OCI-LY7 (cell line): ENCODE data around the gene CCDC178. TPM values are rescaled to one million over a fixed set of nuclear protein-coding genes. Genes with fewer than 3 reads are reported as not detected.

Experiments
- BruUV-seq: library from RNA; stranded (reverse); fragments of 400-500 nt; replicated peaks from 2 replicates; lab custom pipeline; 2021; lab: Mats Ljungman, UMichigan
- CTCF ChIA-PET: fragments of 300-600 bp; sonication (Branson Sonifier 250); formaldehyde crosslinking; loops from one replicate; lab custom pipeline; 2022; ENCODE audit warnings: antibody characterized with exemption; ENCODE audit not compliant: unreplicated experiment; lab: Charles Lee
- POLR2A ChIA-PET: fragments of 300-600 bp; sonication (Branson Sonifier 250); formaldehyde crosslinking; loops from one replicate; lab custom pipeline; 2022; ENCODE audit warnings: antibody characterized with exemption; lab: Charles Lee
- DNase-seq: peaks from one replicate; pipeline ENCODE4 v3.0.0-alpha.2; 2015; ENCODE audit warnings: low spot score
- H2AFZ ChIP-seq: fragments of 200-600 bp; sonication (generic), shearing (Covaris generic); 2 replicates; pipeline ENCODE4 v1.6.1; 2014; ENCODE audit warnings: mild to moderate bottlenecking, antibody characterized with exemption, low read length, moderate library complexity
- H3K27ac ChIP-seq: fragments of 200-600 bp; sonication (generic); 2 replicates; pipeline ENCODE4 v1.5.1; 2014; ENCODE audit warnings: mixed run types, low read depth, mild to moderate bottlenecking, moderate library complexity, low read length, inconsistent platforms; ENCODE audit not compliant: poor library complexity, severe bottlenecking
- H3K36me3 ChIP-seq: fragments of 200-600 bp; sonication (generic); 2 replicates; pipeline ENCODE4 v1.6.1; 2014; ENCODE audit warnings: mild to moderate bottlenecking, antibody characterized with exemption, low read length, moderate library complexity, mixed read lengths; ENCODE audit not compliant: insufficient read depth
- H3K4me1 ChIP-seq: fragments of 200-600 bp; sonication (generic); 2 replicates; pipeline ENCODE4 v1.5.1; 2014; ENCODE audit warnings: mild to moderate bottlenecking, low read length; ENCODE audit not compliant: insufficient read depth, poor library complexity, severe bottlenecking
- H3K4me2 ChIP-seq: fragments of 200-600 bp; sonication (generic); 2 replicates; pipeline ENCODE4 v1.6.1; 2014; ENCODE audit warnings: mild to moderate bottlenecking, low read length
- H3K4me3 ChIP-seq: fragments of 200-600 bp; sonication (generic); 2 replicates; pipeline ENCODE4 v1.5.1; 2014; ENCODE audit warnings: mild to moderate bottlenecking, low read depth, low read length; ENCODE audit not compliant: poor library complexity, severe bottlenecking
- H3K79me2 ChIP-seq: fragments of 200-600 bp; sonication (generic); 2 replicates; pipeline ENCODE4 v1.6.1; 2016; ENCODE audit warnings: low read depth, mild to moderate bottlenecking, low read length, moderate library complexity, mixed read lengths; ENCODE audit not compliant: insufficient read depth
- H3K9me2 ChIP-seq: fragments of 200-600 bp; sonication (generic); 2 replicates; pipeline ENCODE4 v1.6.1; 2016; ENCODE audit warnings: mild to moderate bottlenecking, low read length, mixed read lengths; ENCODE audit not compliant: insufficient read depth
- H3K9me3 ChIP-seq: fragments of 200-600 bp; sonication (generic); 2 replicates; pipeline ENCODE4 v1.6.1; 2014; ENCODE audit warnings: mild to moderate bottlenecking, mixed run types, low read length, mixed read lengths
- H4K20me1 ChIP-seq: fragments of 200-600 bp; sonication (generic); 2 replicates; pipeline ENCODE4 v1.6.1; 2014; ENCODE audit warnings: mild to moderate bottlenecking, antibody characterized with exemption, low read length, moderate library complexity, mixed read lengths; ENCODE audit not compliant: insufficient read depth
- CTCF ChIP-seq: fragments of 200-600 bp; sonication (generic); conservative IDR thresholded peaks from 2 replicates; pipeline ENCODE4 v1.5.1; 2014; ENCODE audit warnings: mild to moderate bottlenecking, antibody characterized with exemption, low read length, moderate library complexity, mixed read lengths
- EZH2phosphoT487 ChIP-seq: fragments of 200-600 bp; sonication (generic); IDR thresholded peaks from 2 replicates; pipeline ENCODE4 v1.6.1; 2018; ENCODE audit warnings: low read depth, borderline replicate concordance, mild to moderate bottlenecking, mixed run types, antibody characterized with exemption, low read length, moderate library complexity, mixed read lengths
- intact Hi-C: fragments of 100-400 bp; cut with micrococcal nuclease; formaldehyde crosslinking; loops from one replicate; pipeline ENCODE4 v1.10.0; 2022; ENCODE audit not compliant: unreplicated experiment
- total RNA-seq, 2 experiments: library from RNA; depleted of rRNA in 1 of 2; stranded (reverse); fragments of >200 nt in 1 of 2; shearing (Covaris generic) in 1 of 2; gene quantifications; 2 replicates each; pipeline ENCODE4 v1.2.3, GENCODE V29; 2014 to 2022

Gene CCDC178
- total RNA-seq, 2 experiments from 2014 or later: not detected

GRCh38 chr18:33161131-33161530, 279.4 kb downstream of the CCDC178 start:
- H2AFZ ChIP-seq: no peak overlapping the region
- no peak overlapping the region for H3K4me2 ChIP-seq
- BruUV-seq: no TSS peak
- no peak overlapping the region for H3K27ac ChIP-seq
- no peak for DNase-seq
- CTCF ChIA-PET: no interaction called here
- no peaks in the 10 kb centered on the region for H3K36me3 ChIP-seq
- H3K4me3 ChIP-seq: no peak overlapping the region
- no peaks in the 10 kb centered on the region for H3K79me2 ChIP-seq
- POLR2A ChIA-PET: no interaction called here
- no peaks in the 10 kb centered on the region for H4K20me1 ChIP-seq
- H3K4me1 ChIP-seq: no peaks in the 10 kb centered on the region
- no peak for TF ChIP-seq EZH2phosphoT487
- no peak for TF ChIP-seq CTCF
- intact Hi-C loops: no loop called here
- H3K9me3 ChIP-seq: no peaks in the 10 kb centered on the region
- no peaks in the 10 kb centered on the region for H3K9me2 ChIP-seq

GRCh38 chr18:33159151-33159550, 281.4 kb downstream of the CCDC178 start:
- H4K20me1 ChIP-seq: no peaks in the 10 kb centered on the region
- ChIA-PET CTCF (no interaction called here), POLR2A (no interaction called here)
- intact Hi-C loops: no loop called here
- H3K4me1 ChIP-seq: no peaks in the 10 kb centered on the region
- no peak for DNase-seq
- no peak overlapping the region for H2AFZ ChIP-seq
- TF ChIP-seq EZH2phosphoT487: no peak
- TF ChIP-seq CTCF: no peak
- H3K4me2 ChIP-seq: no peak overlapping the region
- no peak overlapping the region for H3K27ac ChIP-seq
- no peaks in the 10 kb centered on the region for H3K9me2 ChIP-seq
- H3K4me3 ChIP-seq: no peak overlapping the region
- H3K9me3 ChIP-seq: no peaks in the 10 kb centered on the region
- no TSS peak for BruUV-seq
- H3K79me2 ChIP-seq: no peaks in the 10 kb centered on the region
- no peaks in the 10 kb centered on the region for H3K36me3 ChIP-seq

- Histone ChIP-seq H3K4me3 (no peak overlapping the region), H2AFZ (no peak overlapping the region), H3K36me3 (no peaks in the 10 kb centered on the region), H4K20me1 (no peaks in the 10 kb centered on the region), H3K9me3 (no peaks in the 10 kb centered on the region), H3K79me2 (no peaks in the 10 kb centered on the region), H3K9me2 (no peaks in the 10 kb centered on the region), H3K4me1 (no peaks in the 10 kb centered on the region), H3K27ac (no peak overlapping the region), H3K4me2 (no peak overlapping the region)
- ChIA-PET POLR2A (no interaction called here), CTCF (no interaction called here)
- DNase-seq: no peak
- intact Hi-C loops: no loop called here
- BruUV-seq: no TSS peak
- TF ChIP-seq EZH2phosphoT487 (no peak), CTCF (no peak)
Observed at GRCh38 chr18:33157893-33158292, 282.6 kb downstream of the CCDC178 start.
